Measurements from ENCODE around the gene EML6. TPM values are rescaled to one million over a fixed set of nuclear protein-coding genes. Genes with fewer than 3 reads are reported as not detected.
A peak's percentile ranks its signal among the peaks of the same experiment; 100 is the strongest.

The EML6 gene
- total RNA-seq, 1 donor from 2014 or later, result 8.1 TPM

DNA sequence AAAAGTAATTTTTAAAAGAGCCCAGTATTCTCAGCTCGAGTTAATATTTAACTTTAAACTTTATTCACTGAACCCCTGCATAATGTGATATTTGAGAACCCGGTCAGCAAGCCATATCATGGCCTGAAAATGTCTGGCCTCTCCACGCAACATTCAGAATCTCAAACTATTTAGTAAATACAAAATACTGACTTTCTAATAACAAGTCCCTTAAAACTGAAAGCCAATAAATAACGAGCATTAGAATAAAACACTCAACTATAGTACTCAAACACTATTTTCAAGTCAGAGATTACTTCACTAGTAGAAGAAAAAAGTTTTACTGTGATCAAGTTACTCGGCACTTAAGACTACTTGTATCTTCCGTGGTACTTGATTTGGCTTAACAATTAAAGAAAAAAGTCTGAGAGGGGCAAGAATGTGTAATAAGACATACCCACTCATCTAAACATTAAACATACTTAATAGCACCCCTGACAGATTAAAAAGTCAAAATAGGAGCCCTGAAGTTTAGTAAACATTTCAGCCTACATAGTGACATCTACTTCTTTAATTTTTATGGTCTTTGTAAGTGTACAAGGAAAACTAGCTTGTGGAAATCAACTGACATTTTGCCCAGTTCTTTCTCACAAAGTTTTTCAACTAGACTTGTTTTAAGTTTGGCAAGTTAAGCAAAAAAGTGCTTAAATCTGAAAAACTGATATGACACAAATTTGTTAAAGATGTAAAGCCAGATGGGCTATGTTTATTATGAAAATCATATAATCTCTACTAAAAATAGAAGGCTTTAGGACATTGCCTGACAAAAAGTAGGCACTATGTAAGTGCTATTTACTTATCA lies 288.6 kb downstream of the EML6 start:
- peak overlapping the region; percentile 54 for H3K4me3 Mint-ChIP-seq
- no peaks in the 10 kb centered on the region for H3K36me3 Mint-ChIP-seq
- no peaks in the 10 kb centered on the region for H3K9me3 Mint-ChIP-seq
- H3K27ac Mint-ChIP-seq, result peak overlapping the region; percentile 73
- peaks cover 58% of the 10 kb centered on the region for H3K4me1 Mint-ChIP-seq (ENCODE audit: unreplicated experiment)
- TF ChIP-seq, protein P1, sequence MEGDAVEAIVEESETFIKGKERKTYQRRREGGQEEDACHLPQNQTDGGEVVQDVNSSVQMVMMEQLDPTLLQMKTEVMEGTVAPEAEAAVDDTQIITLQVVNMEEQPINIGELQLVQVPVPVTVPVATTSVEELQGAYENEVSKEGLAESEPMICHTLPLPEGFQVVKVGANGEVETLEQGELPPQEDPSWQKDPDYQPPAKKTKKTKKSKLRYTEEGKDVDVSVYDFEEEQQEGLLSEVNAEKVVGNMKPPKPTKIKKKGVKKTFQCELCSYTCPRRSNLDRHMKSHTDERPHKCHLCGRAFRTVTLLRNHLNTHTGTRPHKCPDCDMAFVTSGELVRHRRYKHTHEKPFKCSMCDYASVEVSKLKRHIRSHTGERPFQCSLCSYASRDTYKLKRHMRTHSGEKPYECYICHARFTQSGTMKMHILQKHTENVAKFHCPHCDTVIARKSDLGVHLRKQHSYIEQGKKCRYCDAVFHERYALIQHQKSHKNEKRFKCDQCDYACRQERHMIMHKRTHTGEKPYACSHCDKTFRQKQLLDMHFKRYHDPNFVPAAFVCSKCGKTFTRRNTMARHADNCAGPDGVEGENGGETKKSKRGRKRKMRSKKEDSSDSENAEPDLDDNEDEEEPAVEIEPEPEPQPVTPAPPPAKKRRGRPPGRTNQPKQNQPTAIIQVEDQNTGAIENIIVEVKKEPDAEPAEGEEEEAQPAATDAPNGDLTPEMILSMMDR (conservative IDR thresholded peaks at IDR 0.05), result no peak
- no peaks in the 10 kb centered on the region for H3K27me3 Mint-ChIP-seq
- no peak for DNase-seq (ENCODE audit: extremely low spot score, unreplicated experiment)

DNA sequence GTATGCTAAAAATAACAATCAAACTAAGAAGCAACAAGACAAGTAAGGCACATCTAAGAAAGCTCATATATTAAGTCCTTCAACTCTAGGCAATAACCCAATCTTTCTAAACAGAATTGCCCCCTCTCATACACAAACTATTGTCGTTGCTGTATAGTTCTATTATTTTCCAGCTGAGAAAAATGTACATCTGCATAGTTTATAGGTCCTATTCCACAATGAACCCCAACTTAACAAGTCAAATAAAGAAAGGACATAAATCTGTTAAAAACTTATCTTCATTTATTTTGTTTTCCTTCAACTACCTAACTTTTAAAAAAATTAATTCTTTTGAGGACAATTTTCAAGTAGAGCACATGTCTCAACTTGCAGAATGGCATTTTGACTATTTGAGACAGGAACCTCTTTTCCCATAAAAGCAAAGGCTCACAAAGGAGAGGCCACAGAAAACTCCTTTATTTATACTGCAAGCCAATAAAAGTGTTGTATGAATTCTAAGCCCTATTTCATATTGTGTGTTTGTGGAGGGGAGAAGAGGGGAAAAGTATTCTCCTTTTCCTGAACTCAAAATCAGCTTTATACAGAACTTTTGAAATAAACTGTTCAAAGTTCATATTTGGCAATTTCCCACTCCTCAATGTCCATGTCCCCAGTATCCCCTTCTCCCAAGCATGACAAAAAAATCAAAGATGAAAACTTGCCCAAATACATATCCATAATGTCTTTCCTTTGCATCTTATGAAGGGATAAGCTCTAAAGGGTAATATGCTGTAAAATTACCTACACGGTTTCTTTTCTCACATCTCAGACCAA lies 289.4 kb downstream of the EML6 start:
- TF ChIP-seq, protein P1 (conservative IDR thresholded peaks at IDR 0.05), result no peak
- peak overlapping the region; percentile 73 for H3K27ac Mint-ChIP-seq
- no peaks in the 10 kb centered on the region for H3K27me3 Mint-ChIP-seq
- no peak for DNase-seq (ENCODE audit: extremely low spot score, unreplicated experiment)
- H3K4me1 Mint-ChIP-seq (ENCODE audit: unreplicated experiment), result peaks cover 51% of the 10 kb centered on the region
- peak overlapping the region; percentile 56 for H3K4me3 Mint-ChIP-seq
- H3K36me3 Mint-ChIP-seq, result no peaks in the 10 kb centered on the region
- no peaks in the 10 kb centered on the region for H3K9me3 Mint-ChIP-seq

DNA sequence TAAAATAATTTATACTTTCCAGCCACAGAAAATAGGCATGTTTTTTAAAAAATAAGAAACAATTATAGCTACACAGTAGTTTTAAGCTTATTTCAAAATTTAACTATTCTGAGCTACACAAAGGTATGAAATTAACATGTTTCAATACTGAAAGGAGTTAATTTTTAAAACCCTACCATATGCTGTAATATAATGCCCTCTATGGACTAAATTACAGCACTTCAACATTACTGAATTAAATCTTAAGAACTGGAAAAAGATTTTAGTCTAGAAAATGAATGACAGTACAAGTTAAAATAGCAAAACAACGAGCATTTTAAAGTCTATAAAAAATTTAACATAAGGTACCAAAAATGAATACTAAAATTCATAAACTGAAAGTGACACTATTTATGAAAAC lies 290.5 kb downstream of the EML6 start:
- TF ChIP-seq, protein P1 (conservative IDR thresholded peaks at IDR 0.05), result peak; percentile 32
- no peak overlapping the region for H3K27ac Mint-ChIP-seq
- H3K36me3 Mint-ChIP-seq, result peaks cover 10% of the 10 kb centered on the region
- peaks cover 50% of the 10 kb centered on the region for H3K4me1 Mint-ChIP-seq (ENCODE audit: unreplicated experiment)
- no peaks in the 10 kb centered on the region for H3K27me3 Mint-ChIP-seq
- H3K9me3 Mint-ChIP-seq, result no peaks in the 10 kb centered on the region
- no peak for DNase-seq (ENCODE audit: extremely low spot score, unreplicated experiment)
- no peak overlapping the region for H3K4me3 Mint-ChIP-seq

DNA sequence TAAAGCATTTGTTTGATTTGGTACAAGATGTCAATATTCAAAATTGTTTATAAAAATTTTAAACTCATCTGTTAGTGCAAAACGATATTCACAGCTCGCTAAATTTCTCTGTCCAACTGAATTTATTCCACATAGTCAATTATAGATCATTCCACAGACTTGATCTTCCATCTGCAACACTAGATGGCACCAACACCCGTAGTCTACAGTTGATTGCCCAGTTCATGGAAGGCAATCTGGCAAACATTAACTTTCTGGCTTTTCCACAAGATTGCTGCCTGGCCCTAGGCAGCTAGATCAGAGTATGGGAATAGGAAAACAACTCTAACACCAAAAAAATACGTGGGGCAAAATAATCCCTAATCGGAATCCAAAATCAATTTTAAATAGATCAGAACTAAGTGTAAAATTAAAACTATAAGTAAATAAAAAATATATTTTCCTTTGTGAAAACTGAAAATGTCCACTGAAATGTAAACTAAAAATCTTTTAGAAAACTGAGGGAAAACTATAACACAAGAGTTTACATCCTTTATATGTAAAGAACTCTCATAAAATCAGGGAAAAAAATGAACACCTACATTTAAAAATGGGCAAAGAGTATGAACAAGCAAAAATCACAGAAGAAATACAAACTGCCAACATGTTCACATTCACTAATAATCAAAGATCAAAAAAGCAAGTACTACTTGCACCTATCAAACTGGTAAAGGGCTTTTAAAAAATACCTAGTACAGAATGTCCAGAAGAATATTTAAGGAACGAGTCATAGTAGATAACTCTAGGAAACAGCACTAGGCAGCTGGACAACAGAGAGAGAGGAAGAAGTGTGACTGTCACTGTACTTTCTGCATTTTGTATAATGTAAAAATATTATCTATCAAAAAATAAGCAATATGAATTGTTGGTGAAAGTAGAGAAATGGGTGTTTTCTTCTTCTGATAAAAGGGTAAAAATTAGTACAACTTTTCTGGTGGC lies 291.8 kb downstream of the EML6 start:
- Mint-ChIP-seq H3K9me3 (no peaks in the 10 kb centered on the region), H3K4me3 (peak overlapping the region; percentile 51), H3K36me3 (peaks cover 23% of the 10 kb centered on the region), H3K4me1 (ENCODE audit: unreplicated experiment) (peaks cover 40% of the 10 kb centered on the region), H3K27ac (peak overlapping the region; percentile 38), H3K27me3 (no peaks in the 10 kb centered on the region)
- no peak for DNase-seq (ENCODE audit: extremely low spot score, unreplicated experiment)
- TF ChIP-seq, protein P1 (conservative IDR thresholded peaks at IDR 0.05), result peak; percentile 77

DNA sequence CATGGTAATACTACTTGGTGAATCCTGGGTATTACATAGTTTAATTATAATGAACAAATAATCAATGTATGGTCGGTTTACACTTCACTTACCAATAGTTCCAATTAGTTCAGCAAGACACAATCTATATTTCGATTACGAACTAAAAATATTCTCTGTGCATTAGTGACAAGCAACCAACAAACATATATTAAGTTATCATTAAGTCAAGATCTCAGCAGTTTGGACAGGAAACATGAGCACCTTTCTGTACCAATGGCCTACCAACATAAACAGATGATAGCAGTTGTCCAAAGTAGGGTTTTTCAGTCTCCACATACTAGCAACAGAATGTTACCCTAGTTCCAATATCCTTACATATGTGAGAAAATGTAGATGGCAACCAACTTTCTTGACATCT lies 294.0 kb downstream of the EML6 start:
- H3K36me3 Mint-ChIP-seq, result peaks cover 32% of the 10 kb centered on the region
- H3K4me3 Mint-ChIP-seq, result no peak overlapping the region

More for the DNA sequence above, 294.0 kb downstream of the EML6 start:
- TF ChIP-seq, protein P1 (conservative IDR thresholded peaks at IDR 0.05), result no peak
- no peak overlapping the region for H3K27ac Mint-ChIP-seq
- no peak for DNase-seq (ENCODE audit: extremely low spot score, unreplicated experiment)
- no peaks in the 10 kb centered on the region for H3K27me3 Mint-ChIP-seq
- H3K9me3 Mint-ChIP-seq, result no peaks in the 10 kb centered on the region
- peaks cover 27% of the 10 kb centered on the region for H3K4me1 Mint-ChIP-seq (ENCODE audit: unreplicated experiment)
